K562 (cell line): ENCODE measurements around the gene CCNB1IP1. TPM values are rescaled to one million over a fixed set of nuclear protein-coding genes. Genes with fewer than 3 reads are reported as not detected.
A peak's percentile ranks its signal among the peaks of the same experiment; 100 is the strongest.

Source experiments
- CBFA2T3 ChIP-seq: fragments of 450-650 bp; IDR thresholded peaks from 2 replicates; pipeline ENCODE4 v1.6.1; 2017
- HNRNPLL ChIP-seq: fragments of 200-400 bp; formaldehyde crosslinking; IDR thresholded peaks from 2 replicates; pipeline ENCODE4 v1.6.1; 2017; ENCODE audit warnings: low read length, low read depth, mild to moderate bottlenecking; ENCODE audit not compliant: poor library complexity, severe bottlenecking
- KDM1A ChIP-seq, 2 experiments: fragments of 450-650 bp; IDR thresholded peaks; 2 replicates each; pipeline ENCODE4 v1.6.1; 2016; ENCODE audit warnings: mild to moderate bottlenecking in 2 of 2
- KLF6 ChIP-seq: fragments of 250-450 bp; sonication (Bioruptor Pico); IDR thresholded peaks from 2 replicates; pipeline ENCODE4 v1.4.0; 2020; ENCODE audit warnings: mild to moderate bottlenecking, moderate library complexity, borderline replicate concordance
- MCM3 ChIP-seq: fragments of 450-650 bp; IDR thresholded peaks from 2 replicates; pipeline ENCODE4 v1.6.1; 2016
- MCM5 ChIP-seq: fragments of 450-650 bp; IDR thresholded peaks from 2 replicates; pipeline ENCODE4 v1.6.1; 2016; ENCODE audit warnings: low read depth
- MIER1 ChIP-seq: fragments of 450-650 bp; IDR thresholded peaks from 2 replicates; pipeline ENCODE4 v1.6.1; 2016; ENCODE audit warnings: antibody characterized with exemption, mild to moderate bottlenecking, low read depth
- NCOA2 ChIP-seq, 2 experiments: fragments of 450-650 bp; IDR thresholded peaks; 2 replicates each; pipeline ENCODE4 v1.6.1; 2018; ENCODE audit warnings: mild to moderate bottlenecking in 2 of 2, moderate library complexity in 1 of 2; ENCODE audit not compliant: partially characterized antibody in 2 of 2
- NCOA4 ChIP-seq: fragments of 450-650 bp; IDR thresholded peaks from 2 replicates; pipeline ENCODE4 v1.6.1; 2018; ENCODE audit warnings: mild to moderate bottlenecking; ENCODE audit not compliant: partially characterized antibody
- NEUROD1 ChIP-seq: fragments of 150-350 bp; IDR thresholded peaks from 2 replicates; pipeline ENCODE4 v1.6.1; 2014; ENCODE audit warnings: borderline replicate concordance, low read length, low read depth; ENCODE audit not compliant: partially characterized antibody
- PHF21A ChIP-seq: fragments of 450-650 bp; IDR thresholded peaks from 2 replicates; pipeline ENCODE4 v1.6.1; 2017; ENCODE audit warnings: low read depth, borderline replicate concordance
- RFX1 ChIP-seq: fragments of 450-650 bp; IDR thresholded peaks from 2 replicates; pipeline ENCODE4 v1.6.1; 2016; ENCODE audit warnings: mild to moderate bottlenecking, moderate library complexity
- RUNX1 ChIP-seq: sonication (generic); IDR thresholded peaks from 2 replicates; pipeline ENCODE4 v1.6.1; 2016; ENCODE audit warnings: antibody characterized with exemption, low read depth
- SIN3B ChIP-seq: fragments of 450-650 bp; IDR thresholded peaks from 2 replicates; pipeline ENCODE4 v1.6.1; 2017; ENCODE audit warnings: low read depth, mild to moderate bottlenecking, moderate library complexity
- SMAD1 ChIP-seq: fragments of 150-350 bp; IDR thresholded peaks from 2 replicates; pipeline ENCODE4 v1.6.1; 2014; ENCODE audit warnings: low read length, low read depth; ENCODE audit not compliant: partially characterized antibody
- SNRNP70 ChIP-seq: fragments of 200-400 bp; formaldehyde crosslinking; optimal IDR thresholded peaks from 2 replicates; pipeline ENCODE3; 2017; ENCODE audit warnings: low read depth, low read length
- ZBTB17 ChIP-seq: fragments of 450-650 bp; formaldehyde crosslinking; IDR thresholded peaks from 2 replicates; pipeline ENCODE4 v1.4.0; 2020; ENCODE audit warnings: mild to moderate bottlenecking
- ZFP1 ChIP-seq: fragments of 450-650 bp; formaldehyde crosslinking; IDR thresholded peaks from 2 replicates; pipeline ENCODE4 v1.4.0; 2020; ENCODE audit warnings: mild to moderate bottlenecking, mixed read lengths
- ZNF146 ChIP-seq: IDR thresholded peaks from one replicate; pipeline ENCODE4 v1.6.1; 2018; ENCODE audit warnings: missing compliant biosample characterization; ENCODE audit not compliant: unreplicated experiment
- ZNF444 ChIP-seq: fragments of 250-450 bp; sonication (Bioruptor Pico); IDR thresholded peaks from 2 replicates; pipeline ENCODE4 v1.4.0; 2020; ENCODE audit warnings: mild to moderate bottlenecking, moderate library complexity
- ZNF551 ChIP-seq: fragments of 250-450 bp; sonication (Bioruptor Pico); IDR thresholded peaks from 2 replicates; pipeline ENCODE4 v1.5.0; 2021; ENCODE audit warnings: mild to moderate bottlenecking, moderate library complexity
- polyA plus RNA-seq, 8 experiments: library from polyadenylated mRNA; depleted of rRNA in 4 of 8; stranded (reverse) in 5 of 8; unstranded in 3 of 8; fragments of >200 nt; fragmentation: Nextera tagmentation in 2 of 8; fragmentation: Illumina TruSeq in 1 of 8; extraction: Ambion mirVana in 2 of 8; extraction: Trizol in 1 of 8; gene quantifications; 2 replicates each; pipeline versions ENCODE4 v1.2.1 to v1.2.3, GENCODE V29; 2011 to 2014; ENCODE audit warnings: inconsistent platforms in 1 of 8, missing spikeins in 1 of 8
- total RNA-seq, 7 experiments: library from RNA; depleted of rRNA in 6 of 7; stranded (reverse); fragments of >200 nt in 6 of 7; fragmentation: Illumina TruSeq in 2 of 7; extraction: Trizol in 2 of 7; gene quantifications; 2 replicates each; pipeline versions ENCODE4 v1.2.1 to v1.2.3, GENCODE V29; 2011 to 2021; ENCODE audit warnings: low replicate concordance in 1 of 7
- TF ChIP-seq, protein P1 (sequence below): sonication (generic); formaldehyde crosslinking; IDR thresholded peaks from 2 replicates; pipeline ENCODE4 v1.8.1; 2022; ENCODE audit warnings: missing genetic modification reagents
- TF ChIP-seq, protein P2 (sequence below): fragments of 450-650 bp; formaldehyde crosslinking; IDR thresholded peaks from 2 replicates; pipeline ENCODE4 v1.4.0; 2022; ENCODE audit warnings: missing genetic modification characterization
- TF ChIP-seq, protein P3 (sequence below): fragments of 250-450 bp; sonication (Bioruptor Pico); IDR thresholded peaks from 2 replicates; pipeline ENCODE4 v1.4.0; 2020; ENCODE audit warnings: mild to moderate bottlenecking, moderate library complexity
- TF ChIP-seq, protein P4 (sequence below), 2 experiments: IDR thresholded peaks; 2 replicates each; pipeline ENCODE4 v1.6.1; 2012; ENCODE audit warnings: improper control_type of control experiment in 2 of 2, low read depth in 2 of 2, low read length in 2 of 2, borderline replicate concordance in 1 of 2

The CCNB1IP1 gene
- total and polyA plus RNA-seq, 9 of the 15 experiments (the other 6 are each of a cell fraction or from before 2014, with no cell fraction given), result 51.8 to 152 (median 81.0) TPM

DNA sequence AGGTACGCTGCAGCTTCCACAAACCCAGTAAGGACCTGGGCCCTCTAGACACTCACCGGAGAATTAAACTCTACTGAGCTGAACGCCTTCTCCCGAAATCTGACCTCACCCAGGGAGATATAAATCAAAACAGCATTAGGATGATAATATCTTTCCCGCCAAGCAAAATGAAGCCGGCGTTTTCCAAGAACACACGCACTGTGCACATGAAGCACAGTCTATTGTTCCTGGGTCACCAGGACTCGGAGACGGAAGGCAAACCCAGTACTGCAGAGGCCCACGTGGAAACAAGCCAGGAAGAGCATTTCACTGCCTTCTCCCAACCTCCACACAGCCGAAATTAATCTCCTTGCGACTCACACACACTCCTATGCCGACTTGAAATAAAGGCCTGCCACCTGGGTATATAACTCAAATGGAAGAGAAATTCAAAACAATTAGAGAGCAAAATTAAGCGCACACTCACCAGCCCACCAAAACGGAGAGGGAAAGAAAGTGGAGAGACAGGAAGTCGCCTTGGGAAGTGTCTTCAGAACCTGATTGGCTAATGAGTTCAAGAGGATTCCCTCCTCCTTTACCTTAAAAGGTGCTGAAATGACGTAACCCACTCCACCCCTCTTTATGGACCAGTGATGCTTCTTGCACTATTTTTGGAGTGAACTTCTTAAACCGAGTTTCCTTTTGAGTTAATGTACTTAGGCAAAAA lies at the start of gene CCNB1IP1 (continued):
- TF ChIP-seq, protein P1, sequence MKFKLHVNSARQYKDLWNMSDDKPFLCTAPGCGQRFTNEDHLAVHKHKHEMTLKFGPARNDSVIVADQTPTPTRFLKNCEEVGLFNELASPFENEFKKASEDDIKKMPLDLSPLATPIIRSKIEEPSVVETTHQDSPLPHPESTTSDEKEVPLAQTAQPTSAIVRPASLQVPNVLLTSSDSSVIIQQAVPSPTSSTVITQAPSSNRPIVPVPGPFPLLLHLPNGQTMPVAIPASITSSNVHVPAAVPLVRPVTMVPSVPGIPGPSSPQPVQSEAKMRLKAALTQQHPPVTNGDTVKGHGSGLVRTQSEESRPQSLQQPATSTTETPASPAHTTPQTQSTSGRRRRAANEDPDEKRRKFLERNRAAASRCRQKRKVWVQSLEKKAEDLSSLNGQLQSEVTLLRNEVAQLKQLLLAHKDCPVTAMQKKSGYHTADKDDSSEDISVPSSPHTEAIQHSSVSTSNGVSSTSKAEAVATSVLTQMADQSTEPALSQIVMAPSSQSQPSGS (CRISPR knock-in tag), result no peak
- TF ChIP-seq NCOA2 (IDR thresholded peaks at IDR 0.05; ENCODE audit: partially characterized antibody in 2 of 2) (no peak), ZFP1 (CRISPR knock-in tag) (no peak), CBFA2T3 (no peak), NCOA4 (no peak), RUNX1 (no peak), MCM3 (no peak), HNRNPLL (peak; percentile 32), ZNF444 (no peak), PHF21A (no peak), SNRNP70 (no peak), KDM1A (IDR thresholded peaks at IDR 0.05) (peak; percentile 2 to 26; a peak in 2 of 4 replicates), ZNF551 (CRISPR knock-in tag) (no peak), ZBTB17 (CRISPR knock-in tag) (no peak), MCM5 (no peak), RFX1 (no peak), SMAD1 (no peak), SIN3B (no peak), NEUROD1 (no peak), ZNF146 (CRISPR knock-in tag) (no peak), KLF6 (CRISPR knock-in tag) (no peak), MIER1 (no peak)
- TF ChIP-seq, protein P2, sequence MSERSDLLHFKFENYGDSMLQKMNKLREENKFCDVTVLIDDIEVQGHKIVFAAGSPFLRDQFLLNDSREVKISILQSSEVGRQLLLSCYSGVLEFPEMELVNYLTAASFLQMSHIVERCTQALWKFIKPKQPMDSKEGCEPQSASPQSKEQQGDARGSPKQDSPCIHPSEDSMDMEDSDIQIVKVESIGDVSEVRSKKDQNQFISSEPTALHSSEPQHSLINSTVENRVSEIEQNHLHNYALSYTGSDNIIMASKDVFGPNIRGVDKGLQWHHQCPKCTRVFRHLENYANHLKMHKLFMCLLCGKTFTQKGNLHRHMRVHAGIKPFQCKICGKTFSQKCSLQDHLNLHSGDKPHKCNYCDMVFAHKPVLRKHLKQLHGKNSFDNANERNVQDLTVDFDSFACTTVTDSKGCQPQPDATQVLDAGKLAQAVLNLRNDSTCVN, result no peak
- TF ChIP-seq, protein P3, sequence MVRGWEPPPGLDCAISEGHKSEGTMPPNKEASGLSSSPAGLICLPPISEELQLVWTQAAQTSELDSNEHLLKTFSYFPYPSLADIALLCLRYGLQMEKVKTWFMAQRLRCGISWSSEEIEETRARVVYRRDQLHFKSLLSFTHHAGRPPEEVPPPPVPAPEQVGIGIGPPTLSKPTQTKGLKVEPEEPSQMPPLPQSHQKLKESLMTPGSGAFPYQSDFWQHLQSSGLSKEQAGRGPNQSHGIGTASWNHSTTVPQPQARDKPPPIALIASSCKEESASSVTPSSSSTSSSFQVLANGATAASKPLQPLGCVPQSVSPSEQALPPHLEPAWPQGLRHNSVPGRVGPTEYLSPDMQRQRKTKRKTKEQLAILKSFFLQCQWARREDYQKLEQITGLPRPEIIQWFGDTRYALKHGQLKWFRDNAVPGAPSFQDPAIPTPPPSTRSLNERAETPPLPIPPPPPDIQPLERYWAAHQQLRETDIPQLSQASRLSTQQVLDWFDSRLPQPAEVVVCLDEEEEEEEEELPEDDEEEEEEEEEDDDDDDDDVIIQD (CRISPR knock-in tag), result no peak
- TF ChIP-seq, protein P4, sequence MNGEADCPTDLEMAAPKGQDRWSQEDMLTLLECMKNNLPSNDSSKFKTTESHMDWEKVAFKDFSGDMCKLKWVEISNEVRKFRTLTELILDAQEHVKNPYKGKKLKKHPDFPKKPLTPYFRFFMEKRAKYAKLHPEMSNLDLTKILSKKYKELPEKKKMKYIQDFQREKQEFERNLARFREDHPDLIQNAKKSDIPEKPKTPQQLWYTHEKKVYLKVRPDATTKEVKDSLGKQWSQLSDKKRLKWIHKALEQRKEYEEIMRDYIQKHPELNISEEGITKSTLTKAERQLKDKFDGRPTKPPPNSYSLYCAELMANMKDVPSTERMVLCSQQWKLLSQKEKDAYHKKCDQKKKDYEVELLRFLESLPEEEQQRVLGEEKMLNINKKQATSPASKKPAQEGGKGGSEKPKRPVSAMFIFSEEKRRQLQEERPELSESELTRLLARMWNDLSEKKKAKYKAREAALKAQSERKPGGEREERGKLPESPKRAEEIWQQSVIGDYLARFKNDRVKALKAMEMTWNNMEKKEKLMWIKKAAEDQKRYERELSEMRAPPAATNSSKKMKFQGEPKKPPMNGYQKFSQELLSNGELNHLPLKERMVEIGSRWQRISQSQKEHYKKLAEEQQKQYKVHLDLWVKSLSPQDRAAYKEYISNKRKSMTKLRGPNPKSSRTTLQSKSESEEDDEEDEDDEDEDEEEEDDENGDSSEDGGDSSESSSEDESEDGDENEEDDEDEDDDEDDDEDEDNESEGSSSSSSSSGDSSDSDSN (IDR thresholded peaks at IDR 0.05; ENCODE audit: borderline replicate concordance in 1 of 2, low read depth in 2 of 2, low read length in 2 of 2), result no peak
